Ovary (tissue), 9 donors: Measurements from ENCODE around the gene MDN1. TPM values are rescaled to one million over a fixed set of nuclear protein-coding genes. Genes with fewer than 3 reads are reported as not detected.

ENCODE experiments used
- DNase-seq, 5 donors: peaks; one replicate each; pipeline ENCODE4 v3.0.0-alpha.2; 2019 to 2020
- H3K27ac ChIP-seq, 2 donors: fragments of 200-600 bp; one replicate each; pipeline versions ENCODE4 v1.5.1 to v1.8.0; 2019 to 2022
- H3K27me3 ChIP-seq: fragments of 200-600 bp; one replicate; pipeline ENCODE4 v1.8.0; 2022
- H3K36me3 ChIP-seq: fragments of 200-600 bp; sonication (generic); one replicate; pipeline ENCODE4 v1.5.1; 2019
- H3K4me1 ChIP-seq: one replicate; pipeline ENCODE4 v1.8.1; 2013; ENCODE audit warnings: mild to moderate bottlenecking, moderate library complexity; ENCODE audit not compliant: insufficient read depth
- H3K4me3 ChIP-seq: fragments of 200-600 bp; sonication (generic); one replicate; pipeline ENCODE4 v1.5.1; 2017
- H3K9me3 ChIP-seq, 2 donors: fragments of 200-600 bp in 1 of 2; sonication (generic) in 1 of 2; one replicate each; pipeline versions ENCODE4 v1.5.1 to v1.8.1; 2013 to 2019; ENCODE audit warnings: mild to moderate bottlenecking in 1 of 2, moderate library complexity in 1 of 2
- CTCF ChIP-seq, 3 donors: fragments of 450-650 bp in 2 of 3; fragments of 200-600 bp in 1 of 3; IDR thresholded peaks; one replicate each; pipeline versions ENCODE4 v1.5.1 to v1.8.0; 2016 to 2022; ENCODE audit warnings: antibody characterized with exemption in 3 of 3, mild to moderate bottlenecking in 1 of 3
- EP300 ChIP-seq: sonication (generic); formaldehyde crosslinking; IDR thresholded peaks from one replicate; pipeline ENCODE4 v1.6.1; 2017; ENCODE audit warnings: antibody characterized with exemption
- POLR2A ChIP-seq: fragments of 450-650 bp; IDR thresholded peaks from one replicate; pipeline ENCODE4 v1.6.1; 2017; ENCODE audit warnings: antibody characterized with exemption, mild to moderate bottlenecking, moderate library complexity
- WGBS, 3 donors: extraction: QIAGEN DNeasy Blood & Tissue Kit in 1 of 3; methylation state at CpG; one replicate each; pipeline versions ENCODE4 v1.1.5 to v1.1.7; 2013 to 2017; 5-methylcytosine and 5-hydroxymethylcytosine counted together
- intact Hi-C, 4 donors: fragments of 100-400 bp; cut with DNase I; formaldehyde crosslinking; loops; one replicate each; pipeline versions ENCODE4 v1.11.0 to v1.15.1; 2022 to 2023
- polyA plus RNA-seq, 2 donors: library from polyadenylated mRNA; stranded (reverse); fragments of 200-250 nt in 1 of 2; fragments of 350-450 nt in 1 of 2; fragmentation: Illumina TruSeq in 1 of 2; extraction: RNeasy Lipid Tissue Mini Kit (QIAGEN cat#74804) in 1 of 2; gene quantifications; one replicate each; pipeline ENCODE4 v1.2.3, GENCODE V29; 2013 to 2014
- total RNA-seq, 7 donors: library from RNA; depleted of rRNA in 2 of 7; stranded (reverse); fragments of >200 nt in 2 of 7; fragmentation: NEBNext Ultra II Directional in 3 of 7; extraction: Animal tissue kit (Norgen Biotek cat#: 25700) in 3 of 7; gene quantifications; one replicate each; pipeline versions ENCODE4 v1.1.0 to v1.2.4, GENCODE V29; 2016 to 2023
- donor health status: DM: no; HTN: no; CAD: no; lungs with moderate emphysema.
- donor health status: DM: no; HTN: no; CAD: no.
- donor health status: Bipolar disorder and iron deficiency.
- donor health status: DM: yes; HTN: yes; CAD: no.
- donor health status: DM: no; HTN: no; CAD: no.
- donor health status: DM: yes; HTN: yes; CAD: no.

The MDN1 gene
- total and polyA plus RNA-seq, 9 donors: 11.9 to 51.5 (median 32.3) TPM

GRCh38 chr6:89805814-89806371, 13.7 kb downstream of the MDN1 start:
- Histone ChIP-seq H3K4me3 (no peak overlapping the region), H3K4me1 (no peaks in the 10 kb centered on the region), H3K27me3 (no peaks in the 10 kb centered on the region), H3K36me3 (no peaks in the 10 kb centered on the region), H3K27ac (no peak overlapping the region), H3K9me3 (no peaks in the 10 kb centered on the region)
- WGBS, 3 donors: 42 to 83% (median 82%) methylated on average over 6 of the region's 6 CpGs
- DNase-seq: no peak
- TF ChIP-seq EP300: no peak
- no peak for TF ChIP-seq CTCF (IDR thresholded peaks at IDR 0.05)
- no peak for TF ChIP-seq POLR2A
- intact Hi-C loops: no loop called here

GRCh38 chr6:89803271-89803670, 16.3 kb downstream of the MDN1 start:
- TF ChIP-seq CTCF (IDR thresholded peaks at IDR 0.05): no peak
- TF ChIP-seq EP300: no peak
- no peak for TF ChIP-seq POLR2A
- 90 to 95% (median 94%) methylated on average over 10 of the region's 10 CpGs for WGBS, 3 donors
- no peak for DNase-seq
- Histone ChIP-seq H3K4me1 (no peaks in the 10 kb centered on the region), H3K9me3 (no peaks in the 10 kb centered on the region), H3K4me3 (no peak overlapping the region), H3K27ac (no peak overlapping the region), H3K36me3 (no peaks in the 10 kb centered on the region), H3K27me3 (no peaks in the 10 kb centered on the region)
- intact Hi-C loops: no loop called here

GRCh38 chr6:89799756-89800155, 19.8 kb downstream of the MDN1 start:
- no peak for TF ChIP-seq POLR2A
- TF ChIP-seq EP300: no peak
- TF ChIP-seq CTCF (IDR thresholded peaks at IDR 0.05): no peak
- WGBS, 3 donors: 75 to 92% (median 89%) methylated on average over 2 of the region's 2 CpGs
- intact Hi-C loops: no loop called here
- H3K27ac ChIP-seq: no peak overlapping the region
- no peak overlapping the region for H3K4me3 ChIP-seq
- no peaks in the 10 kb centered on the region for H3K9me3 ChIP-seq
- no peaks in the 10 kb centered on the region for H3K36me3 ChIP-seq
- no peak for DNase-seq
- H3K27me3 ChIP-seq: no peaks in the 10 kb centered on the region
- peaks cover 1% of the 10 kb centered on the region for H3K4me1 ChIP-seq

GRCh38 chr6:89799096-89799495, 20.5 kb downstream of the MDN1 start:
- WGBS, 3 donors: 95 to 99% (median 95%) methylated on average over 8 of the region's 8 CpGs
- peaks cover 1% of the 10 kb centered on the region for H3K4me1 ChIP-seq
- no peak overlapping the region for H3K4me3 ChIP-seq
- no peaks in the 10 kb centered on the region for H3K36me3 ChIP-seq
- intact Hi-C loops: no loop called here
- no peak for DNase-seq
- no peaks in the 10 kb centered on the region for H3K9me3 ChIP-seq
- TF ChIP-seq POLR2A: no peak
- no peak for TF ChIP-seq CTCF (IDR thresholded peaks at IDR 0.05)
- TF ChIP-seq EP300: no peak
- no peaks in the 10 kb centered on the region for H3K27me3 ChIP-seq
- H3K27ac ChIP-seq: no peak overlapping the region
